GM13976 (cell line): ENCODE data around the gene SPINK2.

Experiments used
- DNase-seq: peaks from one replicate; pipeline ENCODE4 v3.0.0; 2012; ENCODE audit warnings: low spot score
- CTCF ChIP-seq: IDR thresholded peaks from 2 replicates; pipeline ENCODE4 v1.5.1; 2012; ENCODE audit warnings: borderline replicate concordance, mild to moderate bottlenecking; ENCODE audit not compliant: insufficient read depth; ENCODE audit errors: extremely low read depth, missing control alignments, control extremely low read depth
- in situ Hi-C: fragments of 300-500 bp; cut with MboI; formaldehyde crosslinking; loops from one replicate; pipeline ENCODE4 v1.12.0; 2022; ENCODE audit warnings: low sequenced_read_pairs, mixed read lengths, inconsistent platforms; ENCODE audit not compliant: unreplicated experiment

The SPINK2 gene

GRCh38 chr4:56857601-56858309, 36.3 kb upstream of the SPINK2 start:
- in situ Hi-C loops = no loop called here
- no peak for DNase-seq
- no peak for TF ChIP-seq CTCF

- in situ Hi-C loops = no loop called here
- TF ChIP-seq CTCF = no peak
- DNase-seq = no peak
These were observed 35.2 kb upstream of the SPINK2 start for GRCh38 chr4:56856656-56857055.

GRCh38 chr4:56850910-56851309, 29.4 kb upstream of the SPINK2 start:
- in situ Hi-C loops = no loop called here
- DNase-seq = no peak
- no peak for TF ChIP-seq CTCF

- TF ChIP-seq CTCF = no peak
- DNase-seq = no peak
- in situ Hi-C loops = no loop called here
These were observed 23.5 kb upstream of the SPINK2 start for GRCh38 chr4:56844802-56845580.

GRCh38 chr4:56843421-56843899, 22.0 kb upstream of the SPINK2 start:
- no peak for DNase-seq
- in situ Hi-C loops = no loop called here
- TF ChIP-seq CTCF = no peak

GRCh38 chr4:56840559-56840958, 19.1 kb upstream of the SPINK2 start:
- TF ChIP-seq CTCF = no peak
- in situ Hi-C loops = no loop called here
- DNase-seq = no peak
